SKM-1 (cell line): ENCODE data around the gene PFKP.
A peak's percentile ranks its signal among the peaks of the same experiment; 100 is the strongest.

Experiments used
- DNase-seq: peaks from one replicate; lab custom pipeline; 2025; ENCODE audit not compliant: unreplicated experiment; lab: John Stamatoyannopoulos, UW

PFKP gene

GRCh38 chr10:3111621-3112163 lies 44.3 kb downstream of the PFKP start:
- DNase-seq = no peak

- no peak for DNase-seq
These were observed 46.0 kb downstream of the PFKP start for GRCh38 chr10:3113343-3113720.

GRCh38 chr10:3115685-3116084 lies 48.3 kb downstream of the PFKP start:
- no peak for DNase-seq

GRCh38 chr10:3116508-3117100 lies 49.3 kb downstream of the PFKP start:
- no peak for DNase-seq

- DNase-seq = no peak
These were observed 50.1 kb downstream of the PFKP start for GRCh38 chr10:3117486-3117885.

GRCh38 chr10:3118641-3119091 lies 51.3 kb downstream of the PFKP start:
- no peak for DNase-seq

- peak; percentile 0 for DNase-seq
These were observed 52.6 kb downstream of the PFKP start for GRCh38 chr10:3119796-3120459.

GRCh38 chr10:3122034-3122433 lies 54.7 kb downstream of the PFKP start:
- DNase-seq = no peak

GRCh38 chr10:3122486-3123205 lies 55.3 kb downstream of the PFKP start:
- no peak for DNase-seq

GRCh38 chr10:3123571-3124411 lies 56.4 kb downstream of the PFKP start:
- no peak for DNase-seq

GRCh38 chr10:3124412-3125175 lies 57.2 kb downstream of the PFKP start:
- no peak for DNase-seq

GRCh38 chr10:3125527-3126170 lies 58.3 kb downstream of the PFKP start:
- DNase-seq = no peak

GRCh38 chr10:3126249-3126648 lies 58.9 kb downstream of the PFKP start:
- DNase-seq = no peak

GRCh38 chr10:3126741-3127346 lies 59.5 kb downstream of the PFKP start:
- DNase-seq = no peak

GRCh38 chr10:3127921-3128320 lies 60.6 kb downstream of the PFKP start:
- no peak for DNase-seq

GRCh38 chr10:3128379-3129130 lies 61.2 kb downstream of the PFKP start:
- DNase-seq = no peak

- DNase-seq = no peak
These were observed 62.4 kb downstream of the PFKP start for GRCh38 chr10:3129581-3130340.

- no peak for DNase-seq
These were observed 63.8 kb downstream of the PFKP start for GRCh38 chr10:3131098-3131497.
